Heart right ventricle (tissue), 16 donors: Measurements from ENCODE around the gene NAALADL2. TPM values are rescaled to one million over a fixed set of nuclear protein-coding genes. Genes with fewer than 3 reads are reported as not detected.

ENCODE experiments used
- ATAC-seq, 8 donors: fragments of 200-7000 bp; cut with Tn5 transposase; one replicate each; pipeline ENCODE4 v1.9.1; 2020; ENCODE audit warnings: mild to moderate bottlenecking in 8 of 8, moderate library complexity in 8 of 8, moderate number of reproducible peaks in 1 of 8
- DNase-seq, 2 donors: peaks; one replicate each; pipeline ENCODE4 v3.0.0-alpha.2; 2020
- H3K27ac ChIP-seq, 10 donors: fragments of 200-600 bp; sonication (generic) in 2 of 10; one replicate each; pipeline versions ENCODE4 v1.5.0 to v1.8.0; 2020 to 2022; ENCODE audit warnings: mild to moderate bottlenecking in 3 of 10
- H3K27me3 ChIP-seq, 7 donors: fragments of 200-600 bp; one replicate each; pipeline ENCODE4 v1.8.0; 2021 to 2022; ENCODE audit warnings: mild to moderate bottlenecking in 2 of 7
- H3K36me3 ChIP-seq, 9 donors: fragments of 200-600 bp; sonication (generic) in 1 of 9; one replicate each; pipeline versions ENCODE4 v1.5.0 to v1.8.0; 2020 to 2022; ENCODE audit warnings: mild to moderate bottlenecking in 2 of 9
- H3K4me1 ChIP-seq, 9 donors: fragments of 200-600 bp; sonication (generic) in 1 of 9; one replicate each; pipeline versions ENCODE4 v1.5.0 to v1.8.0; 2020 to 2022; ENCODE audit warnings: mild to moderate bottlenecking in 4 of 9
- H3K4me3 ChIP-seq, 10 donors: fragments of 200-600 bp; sonication (generic) in 2 of 10; one replicate each; pipeline versions ENCODE4 v1.5.0 to v1.8.0; 2020 to 2022; ENCODE audit warnings: mild to moderate bottlenecking in 7 of 10, moderate library complexity in 2 of 10
- H3K9me3 ChIP-seq, 11 donors: fragments of 200-600 bp in 10 of 11; sonication (generic) in 2 of 11; one replicate each; pipeline versions ENCODE4 v1.5.0 to v1.8.0; 2013 to 2022; ENCODE audit warnings: mild to moderate bottlenecking in 2 of 11, control low read depth in 1 of 11, moderate library complexity in 1 of 11
- CTCF ChIP-seq, 9 donors: fragments of 200-600 bp; sonication (generic) in 2 of 9; IDR thresholded peaks; one replicate each; pipeline versions ENCODE4 v1.5.0 to v1.8.0; 2021 to 2022; ENCODE audit warnings: antibody characterized with exemption in 9 of 9, mild to moderate bottlenecking in 5 of 9, moderate library complexity in 1 of 9
- WGBS, 2 donors: extraction: QIAGEN DNeasy Blood & Tissue Kit; methylation state at CpG; one replicate each; pipeline ENCODE4 v1.1.7; 2013; ENCODE audit warnings: inconsistent platforms in 1 of 2; 5-methylcytosine and 5-hydroxymethylcytosine counted together
- intact Hi-C, 10 donors: fragments of 100-400 bp; cut with DNase I; formaldehyde crosslinking; loops; one replicate each; pipeline versions ENCODE4 v1.11.1 to v1.14.2; 2022
- polyA plus RNA-seq, 2 donors: library from polyadenylated mRNA; stranded (reverse); fragments of 200-250 nt; gene quantifications; one replicate each; pipeline ENCODE4 v1.2.3, GENCODE V29; 2013
- total RNA-seq, 10 donors: library from RNA; stranded (reverse); fragmentation: NEBNext Ultra II Directional in 3 of 10; extraction: Animal tissue kit (Norgen Biotek cat#: 25700) in 3 of 10; gene quantifications; one replicate each; pipeline versions ENCODE4 v1.2.1 to v1.2.4, GENCODE V29; 2021 to 2023
- donor health status: Arrhythmogenic right ventricular cardiomyopathy.
- donor health status: ischemic (EF 13 %, LVEDD 7.1; RV severe dilation, severe dysfunction).
- donor health status: healthy with polysubstance abuse.
- donor health status: DM: no; HTN: yes; CAD: no.
- donor health status: DM: no; HTN: no; CAD: no.
- donor health status: ischemic (EF 25% LVEDD 6.9; RV normal size, moderate dysfunction).
- donor health status: ischemic (EF 25% LVEDD 5.7; RV mildly dilated, moderate dysfunction).
- donor health status: healthy.
- donor health status: DM: yes; HTN: yes; CAD: no.
- donor health status: Ischemic cardiomyopathy.
- donor health status: ischemic (EF 35%, LVEDD 5.7; RV mildly dilated, moderate dysfunction).
- donor health status: nonischemic (EF 11% LVEDD 7.7; RV severe dilation, severe dysfunction).
- donor health status: DM: yes; HTN: yes; CAD: no.
- donor health status: PGD.
- donor health status: ischemic (EF 29% LVEDD 5.4; RV normal size, mild dysfunction).
- donor health status: nonischemic (EF 23%, LVEDD 6.1; RV moderate dilation, normal function).

Gene NAALADL2
- total and polyA plus RNA-seq, 12 donors, result 0.36 to 11.9 (median 5.2) TPM

GRCh38 chr3:175222356-175222755 is 363.2 kb downstream of the NAALADL2 start:
- Histone ChIP-seq H3K4me1 (peaks cover 0 to 18% (median 3%) of the 10 kb centered on the region in 9 donors), H3K27ac (no peak overlapping the region), H3K36me3 (no peaks in the 10 kb centered on the region), H3K27me3 (no peaks in the 10 kb centered on the region), H3K4me3 (no peak overlapping the region), H3K9me3 (no peaks in the 10 kb centered on the region)
- peak in 4 of 8 donors; percentile 39 to 66 (median 46) for ATAC-seq
- no peak for TF ChIP-seq CTCF (IDR thresholded peaks at IDR 0.05)
- no peak for DNase-seq
- 14 to 16% methylated on average over 1 of the region's 1 CpG for WGBS, 2 donors
- intact Hi-C loops, result no loop called here

- ATAC-seq, result peak in 7 of 8 donors; percentile 20 to 98 (median 67)
- H3K27ac ChIP-seq, result no peak overlapping the region
- H3K4me1 ChIP-seq, result peaks cover 0 to 18% (median 3%) of the 10 kb centered on the region in 9 donors
- 34 to 39% methylated on average over 6 of the region's 6 CpGs for WGBS, 2 donors
- intact Hi-C loops, result no loop called here
- DNase-seq, result peak; percentile 7 to 35
- no peaks in the 10 kb centered on the region for H3K36me3 ChIP-seq
- H3K27me3 ChIP-seq, result no peaks in the 10 kb centered on the region
- TF ChIP-seq CTCF (IDR thresholded peaks at IDR 0.05), result no peak
- H3K4me3 ChIP-seq, result no peak overlapping the region
- H3K9me3 ChIP-seq, result no peaks in the 10 kb centered on the region
These were observed 364.9 kb downstream of the NAALADL2 start for GRCh38 chr3:175224051-175224450.

GRCh38 chr3:175226444-175226843 is 367.3 kb downstream of the NAALADL2 start:
- Histone ChIP-seq H3K27me3 (no peaks in the 10 kb centered on the region), H3K4me1 (peaks cover 0 to 18% (median 3%) of the 10 kb centered on the region in 9 donors), H3K36me3 (no peaks in the 10 kb centered on the region), H3K27ac (no peak overlapping the region), H3K4me3 (no peak overlapping the region), H3K9me3 (no peaks in the 10 kb centered on the region)
- ATAC-seq, result no peak
- no peak for TF ChIP-seq CTCF (IDR thresholded peaks at IDR 0.05)
- DNase-seq, result no peak
- intact Hi-C loops, result loop anchor here in 1 of 10 donors (5.0 kb wide), 1 partner anchor 39 kb away; no protein-coding TSS in a partner anchor
- 87 to 97% methylated on average over 3 of the region's 3 CpGs for WGBS, 2 donors

- Histone ChIP-seq H3K27ac (no peak overlapping the region), H3K4me3 (no peak overlapping the region), H3K9me3 (no peaks in the 10 kb centered on the region), H3K4me1 (peaks cover 0 to 18% (median 3%) of the 10 kb centered on the region in 9 donors), H3K36me3 (no peaks in the 10 kb centered on the region), H3K27me3 (no peaks in the 10 kb centered on the region)
- ATAC-seq (no peak), DNase-seq (no peak)
- 71 to 81% methylated on average over 3 of the region's 3 CpGs for WGBS, 2 donors
- intact Hi-C loops, result loop anchor here in 1 of 10 donors (5.0 kb wide), 1 partner anchor 40 kb away; no protein-coding TSS in a partner anchor
- TF ChIP-seq CTCF (IDR thresholded peaks at IDR 0.05), result no peak
These were observed 368.0 kb downstream of the NAALADL2 start for GRCh38 chr3:175227126-175227525.
